HG03558 (cell line): ENCODE results near the gene DCDC1.

ENCODE experiments used
- ATAC-seq: cut with Tn5 transposase; IDR thresholded peaks from one replicate; pipeline ENCODE4 v1.9.1; 2021; ENCODE audit warnings: moderate number of reproducible peaks; ENCODE audit not compliant: unreplicated experiment; ENCODE audit errors: extremely low read depth

The DCDC1 gene

DNA sequence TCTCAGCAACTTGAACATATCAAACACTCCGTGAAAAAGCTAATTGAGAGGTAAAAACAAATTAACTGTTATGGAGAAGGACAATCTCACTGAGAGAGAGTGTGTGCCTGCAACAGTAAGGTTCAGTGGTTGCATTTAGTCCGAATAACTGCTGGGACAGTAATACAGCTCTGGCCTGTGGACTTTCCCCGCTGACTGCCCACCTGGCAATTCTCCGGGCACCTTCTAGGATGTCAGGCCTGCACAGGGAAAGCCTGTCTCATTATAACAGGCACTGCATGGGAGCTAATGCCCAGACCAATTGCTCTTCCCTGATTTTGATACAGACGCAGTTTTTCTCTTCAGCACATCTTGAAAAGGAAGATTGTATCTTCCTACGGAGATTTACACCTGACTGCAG lies 251.0 kb downstream of the DCDC1 start:
- ATAC-seq = no peak

DNA sequence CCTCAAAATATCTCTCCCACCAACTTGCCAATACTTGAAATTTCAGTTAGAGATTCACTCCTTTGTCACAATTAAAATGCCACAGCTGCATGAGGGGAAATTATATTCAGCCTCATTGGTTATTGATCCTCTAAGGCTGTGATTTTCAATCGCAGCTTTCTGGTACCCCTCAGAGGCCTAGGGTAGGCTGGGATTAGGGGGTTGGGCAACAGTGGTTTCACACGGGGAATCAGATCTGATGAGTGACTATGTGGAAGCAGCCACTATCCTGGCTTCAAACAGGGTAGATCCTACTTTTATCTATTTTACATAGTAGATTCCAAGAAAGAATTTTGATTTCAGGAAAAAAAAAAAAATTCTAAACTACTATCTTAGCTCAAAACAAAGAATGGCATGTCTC lies 252.5 kb downstream of the DCDC1 start:
- ATAC-seq = no peak

DNA sequence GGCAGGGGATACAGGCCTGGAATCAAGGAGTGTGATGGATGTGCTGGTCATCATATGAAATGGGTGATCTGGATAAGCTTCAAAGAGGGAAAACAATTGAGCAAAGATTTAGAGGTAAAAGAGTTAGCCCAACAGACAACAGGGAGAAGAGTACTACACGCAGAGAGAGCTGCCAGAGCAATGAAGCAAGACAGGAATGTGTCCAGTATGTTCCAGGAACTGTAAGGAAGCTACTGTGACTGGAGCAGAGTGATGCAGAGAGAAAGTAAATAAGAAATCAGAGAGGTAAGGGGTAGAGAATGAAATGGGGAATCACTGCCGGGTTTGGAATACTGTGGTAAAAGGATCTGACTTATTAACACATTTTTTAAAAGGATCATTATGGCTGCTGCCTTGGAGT lies 255.1 kb downstream of the DCDC1 start:
- ATAC-seq = no peak

DNA sequence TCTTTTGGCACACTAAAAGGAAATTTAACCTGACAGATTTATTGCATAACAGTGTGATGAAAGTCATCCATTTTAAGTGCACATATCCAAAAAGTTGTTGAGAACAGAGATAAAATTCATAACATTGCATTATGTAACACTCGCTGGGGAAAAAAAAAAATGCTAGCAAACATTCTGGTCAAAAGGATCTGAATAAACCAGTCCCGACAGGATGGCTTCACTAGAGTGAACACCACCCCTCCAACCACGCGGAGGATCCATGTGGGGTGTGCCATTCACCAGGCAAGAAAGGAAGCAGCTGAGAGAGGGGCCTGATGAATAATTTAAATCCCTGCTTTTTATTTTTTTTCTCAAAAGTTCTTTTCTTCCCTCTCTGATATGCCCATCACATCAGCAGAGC lies 258.7 kb downstream of the DCDC1 start:
- ATAC-seq = no peak

DNA sequence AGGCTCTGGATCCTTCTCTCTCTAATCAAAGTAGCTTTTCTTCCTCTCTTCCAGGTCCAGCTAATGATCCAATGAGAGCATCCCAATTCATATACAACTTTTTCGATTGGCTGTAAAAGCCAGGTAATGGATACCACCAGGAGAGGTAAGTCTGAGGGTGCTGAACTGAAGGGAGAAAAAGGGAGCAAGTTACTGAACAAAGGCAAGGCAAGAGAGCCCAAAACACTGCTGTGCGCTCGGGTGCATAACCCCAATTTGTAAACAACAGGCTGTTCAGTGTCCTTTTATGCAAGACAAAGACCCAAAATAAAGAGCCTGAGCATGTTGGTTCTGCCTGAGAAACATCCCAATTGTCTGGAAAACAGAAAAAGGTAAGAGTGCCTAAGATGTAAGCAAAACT lies 260.1 kb downstream of the DCDC1 start:
- ATAC-seq = no peak

DNA sequence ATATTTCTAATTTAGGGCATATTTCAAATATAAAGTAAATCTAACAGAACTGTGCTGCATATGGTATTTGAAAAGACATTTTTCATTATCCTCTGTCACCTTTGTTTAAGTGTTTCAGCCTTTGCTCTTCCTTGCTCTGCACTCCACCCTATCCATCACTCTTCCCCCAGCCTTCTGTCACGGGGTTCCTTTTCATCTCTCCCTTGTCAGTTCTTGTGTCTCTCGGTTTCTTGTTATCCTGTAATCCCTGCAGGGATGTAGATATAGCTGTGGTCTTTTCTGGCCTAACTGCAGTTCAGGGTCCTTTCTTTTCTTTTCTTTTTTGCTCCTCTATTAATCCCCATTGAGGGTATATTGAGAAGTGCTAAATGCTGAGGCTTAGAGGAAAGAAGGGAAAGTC lies 261.9 kb downstream of the DCDC1 start:
- no peak for ATAC-seq

DNA sequence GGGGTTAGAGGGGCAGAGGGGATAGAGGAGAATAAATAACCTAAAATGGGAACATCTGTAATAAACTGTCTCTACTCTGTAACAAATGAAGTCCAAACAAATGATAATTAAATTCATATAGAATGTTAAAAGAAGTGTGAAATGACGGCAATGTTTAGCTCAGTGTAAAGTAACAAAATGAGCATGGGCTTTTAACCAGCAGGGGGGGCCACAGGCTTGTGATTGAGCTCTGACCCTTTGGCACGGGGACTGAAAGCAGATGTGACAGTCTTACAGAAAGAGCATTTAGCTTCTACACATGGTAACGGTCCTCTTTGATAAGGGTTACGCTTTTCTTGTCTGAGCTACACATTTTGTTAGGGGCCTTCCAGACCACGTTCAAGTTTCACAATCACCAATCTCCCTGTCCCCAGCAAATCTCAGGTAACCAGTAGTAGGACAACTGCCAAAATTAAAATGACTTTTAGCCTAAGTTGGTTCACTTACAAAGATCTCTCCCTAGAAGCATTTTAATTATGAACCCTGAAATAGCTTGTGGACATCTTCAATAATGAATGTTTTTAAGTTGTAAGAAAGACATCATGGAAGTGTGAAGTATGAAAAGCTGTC lies 262.5 kb downstream of the DCDC1 start:
- ATAC-seq = peak; percentile 68

DNA sequence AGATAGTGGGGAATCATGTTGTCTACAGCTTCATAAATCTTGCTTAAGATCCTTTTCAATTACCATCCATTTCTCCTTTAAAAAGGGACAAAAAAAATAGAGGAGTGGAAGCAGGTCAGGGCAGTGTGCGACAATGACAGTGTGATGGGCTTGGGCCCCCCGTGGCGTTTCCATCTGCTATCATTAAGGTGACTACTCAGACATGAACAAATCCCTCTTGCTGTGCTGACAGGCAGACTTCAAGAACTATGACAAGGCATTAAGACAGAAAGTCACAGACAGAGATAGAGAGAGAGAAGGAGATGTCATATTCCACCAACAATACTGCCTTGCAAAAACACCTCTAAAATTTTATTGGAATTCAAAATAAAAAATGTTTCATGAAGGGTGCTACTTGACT lies 263.2 kb downstream of the DCDC1 start:
- ATAC-seq = no peak

DNA sequence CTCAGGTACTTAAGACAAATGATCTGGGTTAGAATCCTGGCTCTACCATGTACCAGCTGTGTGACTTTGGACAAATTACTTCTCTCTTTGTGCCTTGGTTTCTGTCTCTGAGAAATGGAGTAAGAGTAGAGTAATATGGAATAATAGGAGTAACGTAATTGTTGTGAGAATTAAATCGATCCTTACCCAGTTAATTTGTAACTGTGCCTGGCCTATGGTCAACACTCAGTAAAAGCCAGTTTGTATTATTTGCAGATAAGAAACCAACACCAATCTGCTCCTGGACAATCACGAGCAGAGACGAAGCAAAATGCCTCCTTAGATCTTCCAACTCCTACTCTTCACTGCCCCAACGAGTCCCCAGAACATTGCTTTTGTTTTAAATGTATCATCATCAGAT lies 266.7 kb downstream of the DCDC1 start:
- no peak for ATAC-seq

DNA sequence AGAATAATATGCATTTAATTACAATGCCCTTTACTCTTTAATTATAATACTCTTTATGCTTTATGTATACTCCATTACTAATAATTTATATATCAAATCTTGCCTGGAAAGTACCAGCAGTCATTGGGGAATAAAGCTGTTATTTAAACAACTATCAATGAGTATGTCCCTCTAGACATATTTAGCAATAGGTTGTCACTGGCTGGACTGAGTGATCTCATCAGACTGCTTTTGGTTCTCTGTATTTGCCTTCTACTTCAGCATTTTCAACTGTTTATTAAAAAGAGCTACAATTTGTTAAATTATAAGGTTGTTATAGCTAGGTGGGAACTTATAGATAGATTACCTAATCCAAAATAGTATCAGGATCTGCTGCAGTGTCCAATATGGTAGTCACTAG lies 267.2 kb downstream of the DCDC1 start:
- ATAC-seq = no peak

DNA sequence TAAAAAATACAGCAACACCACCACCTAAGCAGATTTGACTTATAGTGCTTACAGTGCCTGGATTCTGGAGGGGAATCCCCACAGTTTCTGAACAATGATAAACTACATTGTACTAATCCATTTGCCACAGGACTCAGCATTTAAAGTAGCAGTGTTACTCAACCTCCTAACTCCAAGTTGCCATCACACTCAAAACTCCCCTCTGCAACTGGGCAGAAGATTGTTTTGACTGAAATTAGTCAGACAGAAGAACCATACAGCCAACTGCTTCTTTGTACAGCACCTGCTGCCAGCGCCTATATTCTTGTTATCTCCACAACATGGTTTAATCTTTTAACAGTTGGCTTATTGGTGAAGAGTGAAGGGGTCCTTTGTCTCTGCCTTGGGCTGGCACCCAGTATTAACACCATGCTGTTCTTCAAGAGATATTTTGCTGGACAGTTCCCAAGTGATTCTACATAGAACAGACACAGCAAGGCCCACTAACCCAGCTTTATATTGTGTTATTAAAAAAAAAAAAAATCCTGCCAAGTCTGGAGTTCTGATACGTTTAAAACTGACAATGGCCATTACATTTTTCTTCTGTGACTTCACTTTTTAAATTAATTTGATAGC lies 273.2 kb downstream of the DCDC1 start:
- ATAC-seq = no peak

DNA sequence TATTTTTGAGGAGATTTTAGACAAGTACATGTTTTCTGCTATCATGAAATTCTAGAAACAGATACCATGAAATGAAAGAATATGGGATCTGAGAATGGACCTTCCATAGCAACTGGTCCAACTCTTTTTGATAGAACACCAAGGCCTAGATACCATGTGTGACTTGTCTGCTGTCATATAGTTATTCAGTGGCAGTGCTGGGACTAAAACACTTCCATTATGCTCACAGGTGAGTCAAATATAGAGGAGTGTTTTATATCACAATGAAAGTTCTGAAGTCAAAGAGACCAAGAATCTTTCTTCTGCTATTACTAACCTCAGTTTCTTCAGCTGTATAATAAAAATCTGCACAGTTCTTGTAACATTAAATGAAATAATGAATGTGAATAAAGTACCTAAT lies 276.9 kb downstream of the DCDC1 start:
- ATAC-seq = no peak

DNA sequence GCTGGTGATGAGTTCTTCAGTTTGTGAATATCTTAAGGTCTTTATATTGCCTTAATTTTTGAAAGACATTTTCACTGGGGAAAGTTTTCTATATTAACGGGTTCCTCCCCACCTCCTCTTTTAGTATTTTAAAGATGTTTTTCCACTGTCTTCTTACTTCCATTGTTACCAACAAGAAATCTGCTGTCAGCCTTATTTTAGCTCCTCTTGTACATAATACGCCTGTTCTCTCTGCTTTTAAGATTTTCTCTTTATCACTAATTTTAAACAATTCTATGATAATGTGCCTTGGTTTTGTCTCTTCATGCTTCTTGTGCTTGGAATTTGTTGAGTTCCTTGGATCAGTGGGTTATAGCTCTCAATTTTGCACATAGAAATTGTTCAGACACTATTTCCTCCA lies 280.4 kb downstream of the DCDC1 start:
- ATAC-seq = no peak

DNA sequence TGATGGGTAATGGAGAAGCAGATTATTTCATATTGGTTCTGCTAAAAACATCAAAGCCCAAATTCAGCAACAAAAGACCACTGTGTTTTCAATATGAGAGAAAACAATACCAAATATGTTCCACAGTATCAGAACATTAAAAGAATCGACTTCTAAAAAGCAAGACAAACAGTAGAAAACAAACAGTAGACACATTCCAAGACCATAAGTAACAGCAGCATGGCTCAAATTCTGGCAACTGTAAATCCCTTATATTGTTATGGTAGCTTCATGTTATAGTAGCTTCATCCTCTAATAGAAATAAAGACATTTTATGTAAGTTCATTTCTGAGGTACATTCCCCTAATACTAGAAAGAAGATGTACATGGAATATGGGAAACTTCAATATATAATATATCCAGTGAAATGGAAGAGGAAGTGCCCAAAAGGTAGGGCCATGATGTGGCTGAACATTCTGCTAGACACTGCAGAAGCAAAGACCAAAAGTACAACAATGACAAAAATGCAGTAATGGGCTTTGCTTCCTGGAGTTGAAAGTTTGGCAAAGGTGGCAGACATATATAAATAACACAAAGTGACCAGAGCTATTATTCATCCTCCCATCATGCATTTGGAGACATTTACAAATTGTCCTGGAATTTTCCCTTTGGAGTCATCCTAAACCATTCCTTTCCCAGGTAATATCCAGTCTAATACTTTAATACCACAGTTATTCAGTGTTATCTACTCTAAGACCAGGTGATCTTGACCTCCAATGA lies 299.9 kb downstream of the DCDC1 start:
- no peak for ATAC-seq

DNA sequence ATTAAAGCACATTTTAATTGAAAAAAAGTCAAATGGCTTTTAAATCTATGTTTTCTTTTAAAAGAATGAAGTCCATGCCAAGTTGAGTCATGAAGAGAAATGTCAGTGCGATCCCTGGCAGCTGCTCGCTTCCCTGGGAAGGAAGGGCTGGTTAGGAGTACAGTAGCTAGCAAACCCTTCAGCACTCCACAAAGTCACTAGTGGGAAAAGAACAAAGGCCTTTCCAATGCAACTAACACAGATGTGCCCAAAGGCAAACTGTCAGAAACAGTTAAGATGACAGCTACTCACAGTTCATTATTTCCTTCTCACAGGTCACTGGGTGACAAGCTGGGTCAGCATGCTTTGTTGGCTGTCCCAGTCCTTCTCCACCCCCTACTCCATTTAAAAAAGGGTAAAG lies 308.7 kb downstream of the DCDC1 start:
- ATAC-seq = no peak

DNA sequence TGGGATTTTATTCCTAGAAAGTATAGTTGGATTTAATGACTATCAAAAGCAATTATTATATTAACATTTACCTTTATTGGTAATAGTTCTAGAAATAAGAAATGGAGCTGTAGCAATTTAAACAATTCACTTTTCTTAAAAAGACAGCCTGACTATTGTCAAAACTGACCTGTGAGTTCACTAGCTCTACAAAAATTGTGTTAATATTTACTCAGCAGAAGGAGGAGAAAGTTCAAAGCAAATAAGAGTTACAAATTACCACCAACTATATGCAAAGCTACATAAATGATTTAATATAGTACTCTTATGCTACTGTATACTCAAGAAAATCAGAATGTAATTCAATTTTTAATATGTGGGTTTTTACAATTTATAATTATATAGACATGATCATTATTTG lies 310.0 kb downstream of the DCDC1 start:
- no peak for ATAC-seq

DNA sequence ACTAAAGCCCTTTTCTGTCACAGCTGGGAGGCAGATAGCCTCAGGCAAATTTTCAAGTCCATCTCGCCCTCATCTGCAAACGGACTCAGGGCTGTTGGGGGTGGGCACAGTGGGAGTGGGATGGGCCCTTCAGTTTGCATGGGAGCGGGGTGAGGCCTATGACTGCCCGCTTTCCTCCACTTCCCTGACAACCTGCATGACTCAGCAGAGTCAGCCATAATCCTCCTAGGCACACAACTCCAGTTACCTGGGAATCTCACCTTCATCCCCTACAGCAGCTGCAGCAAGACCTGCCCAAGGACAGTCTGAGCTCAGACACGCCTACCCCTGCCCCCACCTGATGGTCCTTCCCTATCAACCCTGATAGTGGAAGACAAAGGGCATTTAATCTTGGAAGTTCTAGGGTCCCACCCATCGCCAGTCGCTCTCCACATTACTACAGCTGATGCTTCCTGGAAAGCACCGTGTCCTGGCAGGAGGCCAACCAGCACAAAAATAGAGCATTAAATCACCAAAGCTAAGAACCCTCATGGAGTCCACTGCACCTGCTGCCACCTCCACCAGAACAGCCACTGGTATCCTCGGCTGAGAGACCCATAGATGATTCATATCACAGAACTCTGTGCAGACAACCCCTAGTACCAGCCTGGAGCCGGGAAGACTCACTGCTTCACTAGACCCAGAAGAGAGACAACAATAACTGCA lies 319.3 kb downstream of the DCDC1 start:
- ATAC-seq = no peak

DNA sequence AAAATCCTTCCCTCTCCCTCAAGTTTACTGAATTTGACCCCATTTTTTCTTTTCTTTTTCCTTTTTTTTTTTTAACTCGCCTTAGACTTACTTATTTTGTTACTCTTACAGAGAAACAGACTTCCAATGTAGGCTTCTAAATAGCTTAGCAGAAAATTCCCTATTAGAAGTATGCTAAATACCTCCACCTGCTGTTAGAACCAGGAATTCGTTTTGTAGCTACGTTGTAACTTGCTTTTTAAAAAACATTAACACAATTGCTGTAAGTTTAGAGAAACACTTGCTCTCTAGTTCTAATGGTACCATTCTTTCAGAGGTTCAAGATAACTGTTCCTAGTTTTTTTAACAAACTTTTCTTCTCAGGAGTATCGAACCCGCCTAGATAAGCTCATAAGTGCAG lies 324.2 kb downstream of the DCDC1 start:
- ATAC-seq = no peak

DNA sequence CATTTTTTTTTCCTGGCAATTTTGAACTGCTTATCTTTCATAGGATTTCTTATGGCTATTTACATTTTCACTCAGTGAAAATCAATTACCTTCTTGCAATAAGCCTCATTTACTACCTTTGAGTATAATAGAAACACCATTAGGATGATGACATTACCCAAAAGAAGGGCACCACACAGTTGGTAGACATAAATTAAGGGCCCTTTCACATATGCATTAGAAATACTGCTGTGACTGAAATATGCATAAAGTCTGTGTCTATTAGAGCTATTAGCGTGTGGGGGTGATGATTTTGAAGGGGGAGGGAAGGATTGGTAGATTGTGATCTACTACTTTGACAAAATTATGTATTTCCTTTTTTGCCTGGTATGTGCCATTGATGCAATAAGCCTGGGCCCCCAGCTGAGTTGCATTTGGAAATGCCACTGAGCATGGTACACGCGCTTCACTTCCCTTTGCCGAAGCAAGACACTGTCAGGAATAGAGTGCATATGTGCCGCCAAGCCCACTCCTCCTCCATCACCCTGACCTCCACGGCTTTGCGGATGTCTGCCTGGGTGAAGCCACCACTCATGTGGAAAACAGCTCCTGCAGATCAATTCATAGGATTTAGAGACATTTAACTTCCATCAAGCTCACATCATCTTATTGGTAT lies 339.3 kb downstream of the DCDC1 start:
- ATAC-seq = no peak

DNA sequence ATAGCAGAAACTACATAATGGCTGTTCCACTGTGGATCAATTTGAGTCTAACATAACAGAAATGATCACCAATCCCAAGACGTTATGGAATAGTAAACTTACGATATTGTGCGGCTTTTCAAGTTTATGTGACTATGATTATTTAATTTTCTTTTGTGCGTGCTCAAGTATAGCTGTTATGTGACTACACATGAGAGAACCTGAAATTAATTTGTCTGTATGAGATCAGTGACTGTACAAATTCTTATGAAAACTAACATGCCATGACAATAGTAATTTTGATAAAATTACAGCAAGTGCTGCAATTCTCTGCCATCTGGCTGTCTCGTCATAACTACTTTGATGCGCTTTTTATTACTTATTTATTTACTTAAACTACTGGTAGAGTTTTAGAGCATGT lies 343.2 kb downstream of the DCDC1 start:
- ATAC-seq = no peak

DNA sequence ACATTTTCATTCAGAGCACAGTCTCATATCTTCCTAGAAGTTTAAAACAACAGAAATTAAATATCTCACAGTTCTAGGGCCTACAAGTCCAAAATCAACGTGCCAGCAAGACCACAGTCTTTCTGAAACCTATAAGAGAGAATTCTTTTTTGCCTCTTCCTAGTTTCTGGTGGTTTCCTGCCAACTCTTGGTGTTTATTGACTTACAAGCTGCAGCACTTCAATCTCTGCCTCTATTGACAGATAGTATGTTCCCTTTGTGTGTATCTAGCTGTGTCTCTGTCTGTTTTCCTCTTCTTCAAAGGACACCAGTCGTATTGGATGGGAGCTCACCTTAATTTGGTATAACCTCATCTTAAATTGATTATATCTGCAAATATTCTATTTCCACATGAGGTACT lies 347.5 kb downstream of the DCDC1 start:
- no peak for ATAC-seq
